Measurements from ENCODE around the gene BICDL1.

DNA sequence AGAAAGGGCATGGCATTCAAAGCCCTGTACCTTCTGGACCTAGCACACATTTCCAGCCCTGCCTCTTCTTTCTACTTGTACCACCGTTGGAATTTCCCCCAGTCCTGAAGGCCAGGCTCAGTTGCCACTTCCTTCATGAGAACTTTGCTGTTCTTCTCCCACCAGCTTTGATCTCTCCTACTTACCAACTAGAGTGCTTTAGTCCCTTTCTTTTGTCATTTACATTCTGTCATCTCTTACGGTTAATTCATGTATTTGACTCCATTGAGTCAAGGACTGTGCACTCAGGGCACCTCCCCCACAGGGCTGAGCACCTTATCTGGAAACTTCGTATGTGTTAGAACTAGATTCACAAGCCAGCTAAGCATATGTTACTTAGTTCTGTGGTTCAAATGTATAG is 26.3 kb downstream of the BICDL1 start:
- TF ChIP-seq, protein P1, sequence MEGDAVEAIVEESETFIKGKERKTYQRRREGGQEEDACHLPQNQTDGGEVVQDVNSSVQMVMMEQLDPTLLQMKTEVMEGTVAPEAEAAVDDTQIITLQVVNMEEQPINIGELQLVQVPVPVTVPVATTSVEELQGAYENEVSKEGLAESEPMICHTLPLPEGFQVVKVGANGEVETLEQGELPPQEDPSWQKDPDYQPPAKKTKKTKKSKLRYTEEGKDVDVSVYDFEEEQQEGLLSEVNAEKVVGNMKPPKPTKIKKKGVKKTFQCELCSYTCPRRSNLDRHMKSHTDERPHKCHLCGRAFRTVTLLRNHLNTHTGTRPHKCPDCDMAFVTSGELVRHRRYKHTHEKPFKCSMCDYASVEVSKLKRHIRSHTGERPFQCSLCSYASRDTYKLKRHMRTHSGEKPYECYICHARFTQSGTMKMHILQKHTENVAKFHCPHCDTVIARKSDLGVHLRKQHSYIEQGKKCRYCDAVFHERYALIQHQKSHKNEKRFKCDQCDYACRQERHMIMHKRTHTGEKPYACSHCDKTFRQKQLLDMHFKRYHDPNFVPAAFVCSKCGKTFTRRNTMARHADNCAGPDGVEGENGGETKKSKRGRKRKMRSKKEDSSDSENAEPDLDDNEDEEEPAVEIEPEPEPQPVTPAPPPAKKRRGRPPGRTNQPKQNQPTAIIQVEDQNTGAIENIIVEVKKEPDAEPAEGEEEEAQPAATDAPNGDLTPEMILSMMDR (conservative IDR thresholded peaks at IDR 0.05 in 1 of 2, IDR thresholded peaks at IDR 0.05 in 1 of 2; ENCODE audit: low read depth in 1 of 2, low read length in 2 of 2) = no peak
- TF ChIP-seq EZH2 (IDR thresholded peaks at IDR 0.05; ENCODE audit: low read length, missing control alignments) = no peak
